Pancreas (tissue), 10 donors: ENCODE data around the gene AFG3L2. TPM values are rescaled to one million over a fixed set of nuclear protein-coding genes. Genes with fewer than 3 reads are reported as not detected.
A peak's percentile ranks its signal among the peaks of the same experiment; 100 is the strongest.

Source experiments
- ATAC-seq, 4 donors: fragments of 200-7000 bp; cut with Tn5 transposase; one replicate each; pipeline versions ENCODE4 v1.8.0 to v1.9.1; 2020; ENCODE audit warnings: mild to moderate bottlenecking in 4 of 4, moderate library complexity in 4 of 4
- DNase-seq, 6 donors: peaks; one replicate each; pipeline ENCODE4 v3.0.0-alpha.2; 2020
- FAIRE-seq: peaks from 2 replicates; lab custom pipeline; 2012; peaks lifted over from hg19 to GRCh38; lab: Jason Lieb, UNC
- H3K27ac ChIP-seq, 4 donors: fragments of 200-600 bp; sonication (generic); 1 replicate in 3 of 4; 2 replicates in 1 of 4; pipeline versions ENCODE4 v1.5.0 to v1.8.0; 2020
- H3K27me3 ChIP-seq, 4 donors: fragments of 200-600 bp; one replicate each; pipeline ENCODE4 v1.8.0; 2021
- H3K36me3 ChIP-seq, 3 donors: fragments of 200-600 bp; sonication (generic) in 1 of 3; one replicate each; pipeline versions ENCODE4 v1.5.0 to v1.8.0; 2020 to 2021
- H3K4me1 ChIP-seq, 3 donors: fragments of 200-600 bp; one replicate each; pipeline ENCODE4 v1.8.0; 2021
- H3K4me3 ChIP-seq, 4 donors: fragments of 200-600 bp; sonication (generic) in 2 of 4; one replicate each; pipeline versions ENCODE4 v1.5.0 to v1.8.0; 2020 to 2021
- H3K9me3 ChIP-seq, 4 donors: fragments of 200-600 bp; one replicate each; pipeline ENCODE4 v1.8.0; 2021
- WGBS, 2 donors: extraction: QIAGEN DNeasy Blood & Tissue Kit; methylation state at CpG; one replicate each; pipeline ENCODE4 v1.1.7; 2013; 5-methylcytosine and 5-hydroxymethylcytosine counted together
- intact Hi-C, 3 donors: fragments of 100-400 bp; cut with DNase I; formaldehyde crosslinking; loops; one replicate each; pipeline versions ENCODE4 v1.11.1 to v1.14.2; 2022
- polyA plus RNA-seq, 2 donors: library from polyadenylated mRNA; stranded (reverse); fragments of 200-250 nt; gene quantifications; one replicate each; pipeline ENCODE4 v1.2.3, GENCODE V29; 2013
- total RNA-seq, 6 donors: library from RNA; stranded (reverse); fragmentation: NEBNext Ultra II Directional in 4 of 6; extraction: Animal tissue kit (Norgen Biotek cat#: 25700) in 4 of 6; gene quantifications; one replicate each; pipeline versions ENCODE4 v1.2.1 to v1.2.4, GENCODE V29; 2021 to 2023
- TF ChIP-seq, protein P1 (sequence below), 4 donors: fragments of 200-600 bp; sonication (generic) in 3 of 4; IDR thresholded peaks; one replicate each; pipeline versions ENCODE4 v1.5.0 to v1.8.0; 2021; ENCODE audit warnings: antibody characterized with exemption in 4 of 4
- donor health status: healthy with polysubstance abuse.
- donor health status: DM: no; HTN: no; CAD: no; lungs with moderate emphysema.
- donor health status: DM: no; HTN: no; CAD: no.
- donor health status: control.
- donor health status: control.
- donor health status: Bipolar disorder and iron deficiency.
- donor health status: DM: yes; HTN: yes; CAD: no.
- donor health status: DM: no; HTN: no; CAD: no.
- donor health status: DM: no; HTN: no; CAD: no.
- donor health status: DM: yes; HTN: yes; CAD: no.

AFG3L2 gene
- total and polyA plus RNA-seq, 8 donors = 13.6 to 31.1 (median 23.4) TPM

DNA sequence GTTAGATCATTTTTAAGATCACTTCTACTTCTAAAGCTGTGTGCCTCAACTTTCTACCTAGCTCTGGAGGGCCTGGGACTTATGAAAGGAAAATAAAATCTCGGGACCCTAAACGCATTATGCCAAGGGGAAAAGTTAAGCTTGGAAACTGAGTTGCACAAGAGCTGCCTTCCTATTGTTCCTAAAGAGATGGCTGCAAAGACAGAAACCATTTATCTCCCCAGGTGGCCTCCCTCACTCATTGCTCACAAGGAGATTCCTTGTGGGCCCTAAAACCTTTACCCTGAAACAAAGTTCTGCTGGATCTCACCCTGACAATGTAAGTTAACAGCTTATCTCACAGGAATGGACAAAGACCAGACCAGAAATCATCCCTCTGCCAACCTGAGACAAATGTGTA, 42.2 kb downstream of the AFG3L2 start:
- DNase-seq (no peak), FAIRE-seq (no peak), ATAC-seq (no peak)
- Histone ChIP-seq H3K27ac (no peak overlapping the region), H3K4me1 (no peaks in the 10 kb centered on the region), H3K9me3 (no peaks in the 10 kb centered on the region), H3K4me3 (no peak overlapping the region), H3K27me3 (no peaks in the 10 kb centered on the region), H3K36me3 (peaks cover 0 to 14% (median 0%) of the 10 kb centered on the region in 3 donors)
- WGBS, 2 donors = 90% methylated on average over 2 of the region's 2 CpGs
- intact Hi-C loops = no loop called here
- TF ChIP-seq, protein P1, sequence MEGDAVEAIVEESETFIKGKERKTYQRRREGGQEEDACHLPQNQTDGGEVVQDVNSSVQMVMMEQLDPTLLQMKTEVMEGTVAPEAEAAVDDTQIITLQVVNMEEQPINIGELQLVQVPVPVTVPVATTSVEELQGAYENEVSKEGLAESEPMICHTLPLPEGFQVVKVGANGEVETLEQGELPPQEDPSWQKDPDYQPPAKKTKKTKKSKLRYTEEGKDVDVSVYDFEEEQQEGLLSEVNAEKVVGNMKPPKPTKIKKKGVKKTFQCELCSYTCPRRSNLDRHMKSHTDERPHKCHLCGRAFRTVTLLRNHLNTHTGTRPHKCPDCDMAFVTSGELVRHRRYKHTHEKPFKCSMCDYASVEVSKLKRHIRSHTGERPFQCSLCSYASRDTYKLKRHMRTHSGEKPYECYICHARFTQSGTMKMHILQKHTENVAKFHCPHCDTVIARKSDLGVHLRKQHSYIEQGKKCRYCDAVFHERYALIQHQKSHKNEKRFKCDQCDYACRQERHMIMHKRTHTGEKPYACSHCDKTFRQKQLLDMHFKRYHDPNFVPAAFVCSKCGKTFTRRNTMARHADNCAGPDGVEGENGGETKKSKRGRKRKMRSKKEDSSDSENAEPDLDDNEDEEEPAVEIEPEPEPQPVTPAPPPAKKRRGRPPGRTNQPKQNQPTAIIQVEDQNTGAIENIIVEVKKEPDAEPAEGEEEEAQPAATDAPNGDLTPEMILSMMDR (IDR thresholded peaks at IDR 0.05) = no peak

DNA sequence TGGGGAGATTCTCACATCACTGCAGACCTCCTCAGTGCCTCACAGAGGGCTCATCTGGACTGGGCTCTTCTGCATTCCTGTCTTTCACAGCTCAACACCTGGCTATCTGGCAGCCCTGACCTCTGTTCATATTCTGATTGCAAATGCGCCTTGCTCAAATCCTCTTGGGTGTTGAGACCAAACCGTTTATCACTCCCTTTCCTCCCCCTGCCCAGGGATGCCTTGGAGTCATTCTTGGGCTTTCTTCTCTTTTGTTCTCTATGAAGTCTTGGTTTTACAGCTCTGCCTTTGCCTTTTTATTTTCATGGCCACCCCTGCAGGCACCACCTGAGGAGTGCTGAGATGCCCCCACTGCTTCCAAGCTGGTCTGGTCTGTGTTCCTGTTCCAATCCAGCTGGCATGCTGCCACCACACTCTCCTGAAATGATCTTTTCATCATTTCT, 42.6 kb downstream of the AFG3L2 start:
- peaks cover 0 to 14% (median 0%) of the 10 kb centered on the region in 3 donors for H3K36me3 ChIP-seq
- H3K4me1 ChIP-seq = no peaks in the 10 kb centered on the region
- no peak for ATAC-seq

DNA sequence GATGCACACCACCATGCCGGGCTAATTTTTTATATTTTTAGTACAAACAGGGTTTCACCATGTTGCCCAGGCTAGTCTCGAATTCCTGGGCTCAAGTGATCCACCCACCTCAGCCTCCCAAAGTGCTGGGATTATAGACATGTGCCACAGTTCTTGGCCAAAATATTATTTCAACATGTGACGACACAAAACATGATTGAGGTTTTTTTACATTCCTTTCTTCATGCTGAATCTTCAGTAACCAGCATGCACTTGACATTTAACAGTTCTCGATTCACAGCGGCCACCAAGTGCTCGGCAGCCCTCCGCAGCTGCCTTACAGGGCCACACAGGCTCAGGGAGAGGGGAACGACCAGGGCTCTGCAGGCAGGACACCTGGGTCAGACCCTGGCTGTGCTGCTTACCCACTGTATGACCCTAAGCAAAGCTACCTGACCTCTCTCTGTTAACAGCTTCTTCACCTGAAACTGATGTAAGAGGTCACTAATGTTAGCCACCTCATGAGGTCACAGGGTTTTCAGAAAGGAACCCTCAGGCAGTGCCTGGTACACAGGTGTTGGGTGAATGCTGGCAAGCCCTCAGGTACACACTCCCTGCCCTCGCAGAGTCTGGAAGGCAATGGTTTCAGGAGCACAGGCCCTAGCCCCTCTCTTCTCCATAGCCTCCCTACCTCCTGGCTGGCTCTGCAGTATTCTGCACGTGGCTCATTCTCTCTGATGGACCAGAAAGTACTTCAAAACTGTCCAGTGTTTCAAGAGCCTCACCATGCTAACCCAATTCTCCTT, 43.3 kb downstream of the AFG3L2 start:
- intact Hi-C loops = no loop called here
- H3K4me1 ChIP-seq = no peaks in the 10 kb centered on the region
- H3K27ac ChIP-seq = no peak overlapping the region
- WGBS, 2 donors = 89 to 90% methylated on average over 10 of the region's 10 CpGs
- no peak overlapping the region for H3K4me3 ChIP-seq
- H3K36me3 ChIP-seq = peaks cover 0 to 12% (median 0%) of the 10 kb centered on the region in 3 donors
- FAIRE-seq (no peak), ATAC-seq (peak in 1 of 4 donors; percentile 13), DNase-seq (peak in 1 of 6 donors; percentile 45)
- H3K27me3 ChIP-seq = no peaks in the 10 kb centered on the region
- TF ChIP-seq, protein P1 (IDR thresholded peaks at IDR 0.05) = no peak
- no peaks in the 10 kb centered on the region for H3K9me3 ChIP-seq

More for the DNA sequence above, 42.6 kb downstream of the AFG3L2 start:
- peak in 1 of 6 donors; percentile 24 for DNase-seq
- 67 to 73% methylated on average over 2 of the region's 2 CpGs for WGBS, 2 donors
- TF ChIP-seq, protein P1 (IDR thresholded peaks at IDR 0.05) = no peak
- no peaks in the 10 kb centered on the region for H3K9me3 ChIP-seq
- FAIRE-seq = no peak
- no peak overlapping the region for H3K27ac ChIP-seq
- intact Hi-C loops = no loop called here
- H3K4me3 ChIP-seq = no peak overlapping the region
- no peaks in the 10 kb centered on the region for H3K27me3 ChIP-seq

DNA sequence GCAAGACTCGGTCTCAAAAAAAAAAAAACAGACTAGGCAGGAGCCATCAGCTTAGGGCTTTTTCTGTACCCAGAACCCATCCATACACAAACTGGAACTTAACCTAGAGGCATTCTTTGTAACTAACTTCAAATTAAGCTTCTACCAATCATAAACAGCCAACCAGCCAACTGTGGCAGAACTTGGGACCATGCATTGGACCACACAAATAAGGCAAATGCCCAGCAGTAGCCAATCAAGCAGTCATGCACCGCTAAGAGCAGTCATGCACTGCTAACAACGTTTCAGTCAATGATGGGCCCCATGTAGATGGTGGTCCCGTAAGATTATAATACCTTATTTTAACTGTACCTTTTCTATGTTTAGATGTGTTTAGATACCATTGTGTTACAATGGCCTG, 46.3 kb downstream of the AFG3L2 start:
- FAIRE-seq = no peak

More for the DNA sequence above, 46.3 kb downstream of the AFG3L2 start:
- Histone ChIP-seq H3K9me3 (no peaks in the 10 kb centered on the region), H3K36me3 (peaks cover under 1 to 12% (median 5%) of the 10 kb centered on the region in 3 donors), H3K4me3 (no peak overlapping the region), H3K27me3 (no peaks in the 10 kb centered on the region), H3K27ac (no peak overlapping the region), H3K4me1 (no peaks in the 10 kb centered on the region)
- TF ChIP-seq, protein P1 (IDR thresholded peaks at IDR 0.05) = no peak
- 90 to 93% methylated on average over 4 of the region's 4 CpGs for WGBS, 2 donors
- intact Hi-C loops = no loop called here
- DNase-seq = no peak
- no peak for ATAC-seq
